Measurements from ENCODE around the gene ATP13A3.

The ATP13A3 gene

DNA sequence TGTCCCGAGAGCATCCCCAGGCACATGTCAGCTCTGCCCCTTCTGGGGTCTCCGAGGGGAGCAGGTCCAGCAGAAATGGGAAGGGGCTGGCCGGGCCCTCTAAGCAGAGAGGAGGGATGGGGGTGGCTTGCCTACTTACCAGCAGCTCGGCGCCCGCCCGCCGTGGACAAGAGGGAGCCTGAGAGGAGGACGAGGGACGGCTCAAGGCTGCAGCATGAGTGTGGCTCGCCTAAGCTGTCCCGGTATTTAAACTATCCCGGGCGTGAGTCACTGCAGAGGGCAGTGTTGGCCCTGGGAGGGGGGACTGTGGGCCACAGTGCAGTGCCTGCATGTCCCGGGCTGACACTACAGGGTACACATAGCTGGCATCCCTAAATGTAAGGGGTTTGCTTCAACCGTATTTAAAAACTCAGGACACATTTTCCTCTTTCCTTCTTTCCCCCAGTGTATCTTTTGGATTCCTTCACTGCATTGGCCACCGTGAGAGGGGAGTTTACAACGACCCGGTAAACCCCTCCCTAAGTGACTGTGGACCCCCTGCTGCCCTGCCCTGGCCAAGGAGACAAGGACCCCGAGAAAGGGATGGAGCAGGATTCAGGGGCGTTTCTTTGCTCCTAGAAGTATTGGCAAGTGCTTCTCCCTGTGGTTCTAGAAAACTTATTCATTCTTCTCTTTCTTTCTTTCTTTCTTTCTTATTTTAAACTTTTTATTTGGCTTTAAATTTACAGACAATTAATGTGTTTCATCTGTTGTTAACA lies 117.1 kb downstream of the ATP13A3 start, which contains the start of gene LRRC15:
LRRC15 (minus strand) TSS at position 222 of the 758 bp plus-strand sequence. CDS start 8,700 bp downstream, outside the sequence.
- TF ChIP-seq, protein P1, sequence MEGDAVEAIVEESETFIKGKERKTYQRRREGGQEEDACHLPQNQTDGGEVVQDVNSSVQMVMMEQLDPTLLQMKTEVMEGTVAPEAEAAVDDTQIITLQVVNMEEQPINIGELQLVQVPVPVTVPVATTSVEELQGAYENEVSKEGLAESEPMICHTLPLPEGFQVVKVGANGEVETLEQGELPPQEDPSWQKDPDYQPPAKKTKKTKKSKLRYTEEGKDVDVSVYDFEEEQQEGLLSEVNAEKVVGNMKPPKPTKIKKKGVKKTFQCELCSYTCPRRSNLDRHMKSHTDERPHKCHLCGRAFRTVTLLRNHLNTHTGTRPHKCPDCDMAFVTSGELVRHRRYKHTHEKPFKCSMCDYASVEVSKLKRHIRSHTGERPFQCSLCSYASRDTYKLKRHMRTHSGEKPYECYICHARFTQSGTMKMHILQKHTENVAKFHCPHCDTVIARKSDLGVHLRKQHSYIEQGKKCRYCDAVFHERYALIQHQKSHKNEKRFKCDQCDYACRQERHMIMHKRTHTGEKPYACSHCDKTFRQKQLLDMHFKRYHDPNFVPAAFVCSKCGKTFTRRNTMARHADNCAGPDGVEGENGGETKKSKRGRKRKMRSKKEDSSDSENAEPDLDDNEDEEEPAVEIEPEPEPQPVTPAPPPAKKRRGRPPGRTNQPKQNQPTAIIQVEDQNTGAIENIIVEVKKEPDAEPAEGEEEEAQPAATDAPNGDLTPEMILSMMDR (IDR thresholded peaks at IDR 0.05; ENCODE audit: insufficient read depth, low read depth, low read length, missing control alignments) = no peak
- no peak within 1 kb of the TSS for H3K4me3 ChIP-seq (ENCODE audit: low read length)
- peak; percentile 44 for DNase-seq (ENCODE audit: low read depth)

DNA sequence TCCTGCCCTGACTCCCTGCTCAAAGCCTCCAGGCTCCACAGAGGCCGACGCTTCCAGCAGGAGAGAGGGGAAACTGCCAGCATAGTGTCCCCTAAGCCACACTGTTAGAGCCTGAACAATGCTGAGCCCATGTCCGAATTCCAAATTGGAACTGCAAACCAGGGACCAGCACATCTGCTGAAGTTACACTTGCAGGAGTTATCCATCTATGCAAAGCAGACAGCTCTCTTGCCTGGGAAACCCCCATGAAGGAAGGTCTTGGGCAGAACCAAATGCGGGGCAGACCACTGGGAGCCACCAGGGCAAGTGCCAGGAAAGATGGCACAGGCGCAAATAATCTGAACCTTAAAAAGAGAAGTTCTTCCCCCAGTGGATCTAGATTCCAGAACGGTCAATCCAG lies 117.9 kb downstream of the ATP13A3 start:
- no peak overlapping the region for H3K4me3 ChIP-seq (ENCODE audit: low read length)
- TF ChIP-seq, protein P1 (IDR thresholded peaks at IDR 0.05; ENCODE audit: insufficient read depth, low read depth, low read length, missing control alignments) = no peak
- no peak for DNase-seq (ENCODE audit: low read depth)

DNA sequence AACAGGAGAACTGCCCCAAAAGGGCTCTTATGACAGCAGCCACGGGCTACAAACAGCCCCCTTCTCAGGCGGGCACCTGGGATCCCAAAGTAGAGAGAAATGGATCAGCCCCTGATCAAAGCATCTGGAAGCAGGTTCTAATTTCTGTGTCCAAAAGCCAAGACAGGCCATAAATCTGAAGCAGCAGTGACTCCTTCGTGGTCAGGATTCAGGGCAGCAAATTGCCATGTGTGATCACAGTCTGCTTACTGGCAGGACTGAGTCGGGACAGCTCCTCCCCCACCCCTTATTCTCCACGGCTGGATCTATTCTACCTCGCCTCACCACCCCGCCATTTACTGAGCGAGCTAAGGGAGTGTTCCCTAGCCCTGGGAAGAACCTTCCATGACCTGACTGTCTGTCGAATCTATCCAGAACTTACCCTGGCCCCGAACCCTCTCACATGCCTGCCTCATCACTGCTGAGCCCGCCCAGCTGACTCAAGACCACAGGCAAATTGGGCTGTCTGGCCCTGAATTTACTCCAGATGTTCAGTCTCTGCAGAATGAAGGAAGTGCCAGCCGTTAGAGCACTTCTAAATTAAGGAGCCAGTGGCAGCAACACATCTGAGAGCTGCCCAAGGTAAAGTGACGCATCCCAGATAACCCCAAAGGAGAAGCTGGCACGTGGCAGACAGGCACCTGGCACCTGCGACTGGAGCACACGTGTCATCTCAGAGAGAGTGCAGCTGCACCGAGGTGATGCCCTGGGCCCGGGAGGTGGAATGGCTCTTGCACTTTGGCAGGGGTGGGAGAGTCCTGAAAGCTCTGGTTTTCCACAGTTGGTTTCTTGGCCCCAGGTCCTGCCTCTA lies 118.6 kb downstream of the ATP13A3 start:
- no peak overlapping the region for H3K4me3 ChIP-seq (ENCODE audit: low read length)
- DNase-seq (ENCODE audit: low read depth) = no peak
- TF ChIP-seq, protein P1 (IDR thresholded peaks at IDR 0.05; ENCODE audit: insufficient read depth, low read depth, low read length, missing control alignments) = no peak

DNA sequence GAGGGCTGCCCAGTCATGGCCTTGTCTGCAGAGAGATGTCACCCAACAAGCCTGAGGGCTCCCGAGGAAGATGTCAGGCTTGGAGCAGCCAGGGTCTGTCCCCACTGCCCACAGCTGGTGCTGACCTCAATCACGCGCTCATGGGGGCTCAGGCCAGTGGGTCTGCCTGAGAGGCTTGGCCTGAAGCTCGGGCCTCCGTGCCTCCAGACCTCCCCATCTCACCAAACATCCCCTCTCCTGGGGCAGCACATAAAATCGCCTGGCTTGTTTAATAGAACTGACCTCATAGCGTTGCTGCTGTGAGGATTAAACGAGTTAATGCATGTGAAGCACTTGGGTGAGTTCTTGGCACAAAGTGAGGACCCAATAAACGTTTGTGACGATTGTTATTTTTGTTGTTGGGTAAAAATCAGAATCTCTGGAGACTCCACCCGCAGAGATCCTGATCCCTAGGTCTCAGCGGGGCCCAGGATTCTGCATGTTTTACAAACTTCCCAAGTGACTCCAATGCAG lies 120.8 kb downstream of the ATP13A3 start:
- H3K4me3 ChIP-seq (ENCODE audit: low read length) = no peak overlapping the region
- TF ChIP-seq, protein P1 (IDR thresholded peaks at IDR 0.05; ENCODE audit: insufficient read depth, low read depth, low read length, missing control alignments) = no peak
- no peak for DNase-seq (ENCODE audit: low read depth)

DNA sequence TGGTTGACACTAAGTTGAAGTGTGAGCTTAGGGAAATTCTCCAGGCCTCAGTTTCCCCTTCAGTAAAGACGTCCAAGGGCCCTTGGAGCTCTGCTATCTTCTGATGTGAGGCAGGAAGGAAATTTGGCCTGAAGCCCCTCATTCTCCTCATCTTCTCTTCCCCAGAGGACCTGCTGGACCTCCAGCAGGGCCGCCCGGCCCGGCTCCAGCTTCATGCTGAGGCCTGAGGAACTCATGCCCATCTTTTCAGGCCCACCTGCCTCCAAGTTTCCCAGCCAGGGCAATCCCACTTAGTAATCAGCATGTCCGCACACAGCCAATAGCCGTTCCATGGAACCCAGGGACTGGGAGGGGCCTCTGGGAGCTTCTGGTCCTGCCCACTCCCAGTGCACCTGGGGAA lies 121.3 kb downstream of the ATP13A3 start:
- no peak for DNase-seq (ENCODE audit: low read depth)
- no peak overlapping the region for H3K4me3 ChIP-seq (ENCODE audit: low read length)

DNA sequence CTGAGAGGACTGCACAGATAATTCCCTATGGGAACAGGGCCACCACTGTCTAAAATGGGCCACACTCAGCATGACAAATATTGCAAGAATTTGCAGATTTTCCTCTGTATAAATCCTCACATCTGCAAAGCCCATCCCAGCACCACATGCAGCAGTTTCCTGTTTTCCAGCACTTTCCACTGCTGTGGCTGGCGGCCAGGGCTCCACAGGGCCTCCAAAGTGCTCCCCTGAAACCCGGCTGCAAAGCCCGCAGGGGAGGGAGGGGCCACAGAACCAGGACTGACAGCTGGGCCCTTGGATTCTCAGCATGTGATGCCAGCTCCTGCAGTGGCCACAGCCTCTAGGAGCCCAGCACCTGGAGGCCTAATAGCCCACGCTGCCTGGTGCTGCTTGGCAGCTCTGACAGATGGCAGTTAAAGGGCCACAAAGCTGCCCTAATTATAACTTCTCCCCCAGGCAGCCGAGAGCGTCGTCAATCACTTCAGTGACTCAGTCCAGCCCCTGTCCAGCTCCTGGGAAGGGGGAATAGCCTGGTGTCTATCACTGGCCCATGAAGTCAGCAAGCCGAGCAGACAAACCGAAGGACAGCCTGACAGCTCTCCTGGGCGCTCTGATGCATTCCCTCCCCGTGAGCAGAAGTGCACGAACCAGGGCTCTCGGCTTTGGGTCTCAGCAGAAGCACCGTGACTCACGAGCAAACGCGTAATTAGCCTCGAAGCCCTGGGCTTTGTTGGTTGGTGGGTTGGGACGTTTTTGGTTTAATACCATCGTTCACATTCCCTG lies 122.0 kb downstream of the ATP13A3 start:
- DNase-seq (ENCODE audit: low read depth) = no peak
- H3K4me3 ChIP-seq (ENCODE audit: low read length) = no peak overlapping the region
- TF ChIP-seq, protein P1 (IDR thresholded peaks at IDR 0.05; ENCODE audit: insufficient read depth, low read depth, low read length, missing control alignments) = no peak

More for the DNA sequence above, 121.3 kb downstream of the ATP13A3 start:
- TF ChIP-seq, protein P1 (IDR thresholded peaks at IDR 0.05; ENCODE audit: insufficient read depth, low read depth, low read length, missing control alignments) = no peak
